ENCODE results near the gene EVI5. TPM values are rescaled to one million over a fixed set of nuclear protein-coding genes. Genes with fewer than 3 reads are reported as not detected.

The EVI5 gene
- polyA plus RNA-seq, 1 donor from 2014 or later = 8.5 TPM

- Histone ChIP-seq H3K9me2 (ENCODE audit: insufficient read depth, low read length) (no peaks in the 10 kb centered on the region), H3K79me2 (replicated peaks; ENCODE audit: insufficient read depth, low read length) (no peaks in the 10 kb centered on the region), H2AFZ (ENCODE audit: low read depth, low read length) (no peak overlapping the region), H3K9me3 (ENCODE audit: low read length) (no peaks in the 10 kb centered on the region), H3K36me3 (ENCODE audit: insufficient read depth, low read length) (no peaks in the 10 kb centered on the region), H3K27ac (ENCODE audit: low read length) (no peak overlapping the region), H3K9ac (ENCODE audit: low read length) (no peak overlapping the region), H3F3A (ENCODE audit: insufficient read depth, low read length, poor library complexity, severe bottlenecking) (no peaks in the 10 kb centered on the region), H3K27me3 (ENCODE audit: insufficient read depth, low read depth, low read length) (no peaks in the 10 kb centered on the region), H3K4me3 (ENCODE audit: low read length) (no peak overlapping the region), H3K4me2 (ENCODE audit: low read length) (no peak overlapping the region), H4K20me1 (ENCODE audit: insufficient read depth) (no peaks in the 10 kb centered on the region)
- no peak for TF ChIP-seq REST (IDR thresholded peaks at IDR 0.05; ENCODE audit: borderline replicate concordance)
- no peak for TF ChIP-seq MXI1 (conservative IDR thresholded peaks at IDR 0.05; ENCODE audit: poor library complexity, severe bottlenecking)
- TF ChIP-seq EZH2 (IDR thresholded peaks at IDR 0.05; ENCODE audit: borderline replicate concordance, insufficient read depth, low read length, poor library complexity, severe bottlenecking) = no peak
- no peak for TF ChIP-seq TAF1 (IDR thresholded peaks at IDR 0.05; ENCODE audit: low read depth)
- TF ChIP-seq RAD21 (conservative IDR thresholded peaks at IDR 0.05) = no peak
- TF ChIP-seq EP300 (conservative IDR thresholded peaks at IDR 0.05; ENCODE audit: poor library complexity, severe bottlenecking) = no peak
- TF ChIP-seq POLR2AphosphoS5 (IDR thresholded peaks at IDR 0.05) = no peak
- TF ChIP-seq CTCF (IDR thresholded peaks at IDR 0.05; ENCODE audit: poor library complexity, severe bottlenecking) = no peak
- no peak for TF ChIP-seq SMC3 (conservative IDR thresholded peaks at IDR 0.05; ENCODE audit: poor library complexity)
Observed at GRCh38 chr1:92556350-92556749, 228.6 kb downstream of the EVI5 start.

GRCh38 chr1:92554216-92554615 is 230.7 kb downstream of the EVI5 start:
- no peaks in the 10 kb centered on the region for H3F3A ChIP-seq (ENCODE audit: insufficient read depth, low read length, poor library complexity, severe bottlenecking)
- H3K4me3 ChIP-seq (ENCODE audit: low read length) = no peak overlapping the region
- no peak overlapping the region for H3K27ac ChIP-seq (ENCODE audit: low read length)
- H3K9ac ChIP-seq (ENCODE audit: low read length) = no peak overlapping the region
- no peaks in the 10 kb centered on the region for H3K9me2 ChIP-seq (ENCODE audit: insufficient read depth, low read length)
- H3K36me3 ChIP-seq (ENCODE audit: insufficient read depth, low read length) = no peaks in the 10 kb centered on the region
- no peak overlapping the region for H3K4me2 ChIP-seq (ENCODE audit: low read length)
- no peak overlapping the region for H2AFZ ChIP-seq (ENCODE audit: low read depth, low read length)
- H3K9me3 ChIP-seq (ENCODE audit: low read length) = no peaks in the 10 kb centered on the region
- H4K20me1 ChIP-seq (ENCODE audit: insufficient read depth) = no peaks in the 10 kb centered on the region
- TF ChIP-seq POLR2AphosphoS5 (IDR thresholded peaks at IDR 0.05) (no peak), CTCF (IDR thresholded peaks at IDR 0.05; ENCODE audit: poor library complexity, severe bottlenecking) (no peak), REST (IDR thresholded peaks at IDR 0.05; ENCODE audit: borderline replicate concordance) (no peak), EZH2 (IDR thresholded peaks at IDR 0.05; ENCODE audit: borderline replicate concordance, insufficient read depth, low read length, poor library complexity, severe bottlenecking) (no peak), MXI1 (conservative IDR thresholded peaks at IDR 0.05; ENCODE audit: poor library complexity, severe bottlenecking) (no peak), TAF1 (IDR thresholded peaks at IDR 0.05; ENCODE audit: low read depth) (no peak), SMC3 (conservative IDR thresholded peaks at IDR 0.05; ENCODE audit: poor library complexity) (no peak), EP300 (conservative IDR thresholded peaks at IDR 0.05; ENCODE audit: poor library complexity, severe bottlenecking) (no peak), RAD21 (conservative IDR thresholded peaks at IDR 0.05) (no peak)
- no peaks in the 10 kb centered on the region for H3K79me2 ChIP-seq (replicated peaks; ENCODE audit: insufficient read depth, low read length)
- H3K27me3 ChIP-seq (ENCODE audit: insufficient read depth, low read depth, low read length) = no peaks in the 10 kb centered on the region
